ENCODE measurements around the gene ABCC2. TPM values are rescaled to one million over a fixed set of nuclear protein-coding genes. Genes with fewer than 3 reads are reported as not detected.

Gene ABCC2
- total and polyA plus RNA-seq, 2 experiments from 2014 or later: 0.45 to 2.4 TPM

- 0 out of 2 replicates have a peak, but pooled peaks cover 4% of the 10 kb centered on the region for H3F3A ChIP-seq (replicated peaks; ENCODE audit: low read depth)
- Mint-ChIP-seq H3K4me3 (no peak overlapping the region), H3K4me1 (no peaks in the 10 kb centered on the region), H3K27ac (no peak overlapping the region), H3K27me3 (ENCODE audit: insufficient read depth, low read depth, poor library complexity) (peaks cover 2% of the 10 kb centered on the region), H3K36me3 (ENCODE audit: low read depth) (peaks cover 2% of the 10 kb centered on the region; the same call in 2 of the 3 replicates), H3K9me3 (peaks cover 4% of the 10 kb centered on the region)
- ATAC-seq (no peak), DNase-seq (ENCODE audit: low spot score) (no peak)
- H3K4me1 ChIP-seq (ENCODE audit: insufficient read depth): no peaks in the 10 kb centered on the region
- 0 out of 2 replicates have a peak, but pooled peaks cover under 1% of the 10 kb centered on the region for H3K9me2 ChIP-seq (ENCODE audit: insufficient read depth)
- no peaks in the 10 kb centered on the region for H3K79me2 ChIP-seq (replicated peaks; ENCODE audit: insufficient read depth)
- no peak overlapping the region for H3K27ac ChIP-seq (ENCODE audit: low read depth)
- no peak overlapping the region for H2AFZ ChIP-seq
- H3K36me3 ChIP-seq (ENCODE audit: insufficient read depth): no peaks in the 10 kb centered on the region
- H3K4me3 ChIP-seq: no peak overlapping the region
- no peak overlapping the region for H3K4me2 ChIP-seq
- H4K20me1 ChIP-seq (replicated peaks; ENCODE audit: insufficient read depth): no peaks in the 10 kb centered on the region
- H3K27me3 ChIP-seq (ENCODE audit: insufficient read depth): no peaks in the 10 kb centered on the region
- TF ChIP-seq CTCF (conservative IDR thresholded peaks at IDR 0.05; ENCODE audit: low read depth in 2 of 2) (no peak), NANOG (IDR thresholded peaks at IDR 0.05; ENCODE audit: borderline replicate concordance) (no peak), EZH2 (IDR thresholded peaks at IDR 0.05; ENCODE audit: low read depth, unreplicated experiment) (no peak), POLR2AphosphoS5 (IDR thresholded peaks at IDR 0.05; ENCODE audit: low read depth) (no peak), EZH2phosphoT487 (IDR thresholded peaks at IDR 0.05; ENCODE audit: unreplicated experiment) (no peak), ZNF462 (CRISPR knock-in tag; IDR thresholded peaks at IDR 0.05) (no peak), CREB1 (CRISPR knock-in tag; IDR thresholded peaks at IDR 0.05; ENCODE audit: low read depth) (no peak), ETS1 (IDR thresholded peaks at IDR 0.05) (no peak), ZNF331 (CRISPR knock-in tag; IDR thresholded peaks at IDR 0.05; ENCODE audit: low read depth) (no peak), ZNF114 (CRISPR knock-in tag; IDR thresholded peaks at IDR 0.05) (no peak), JUNB (IDR thresholded peaks at IDR 0.05; ENCODE audit: unreplicated experiment) (no peak), REST (IDR thresholded peaks at IDR 0.05; ENCODE audit: unreplicated experiment) (no peak), STAT1 (IDR thresholded peaks at IDR 0.05; ENCODE audit: unreplicated experiment) (no peak)
Observed at GRCh38 chr10:99809931-99810615, 27.6 kb downstream of the ABCC2 start.

Measured in GM23338 (cell line).